Measurements from ENCODE around the gene ZNF112.
"Not testable (repeated sequence)": the region's sequence is repeated elsewhere in the genome, so short reads cannot be mapped to it uniquely, and the experiment has no call there.

Gene ZNF112

DNA sequence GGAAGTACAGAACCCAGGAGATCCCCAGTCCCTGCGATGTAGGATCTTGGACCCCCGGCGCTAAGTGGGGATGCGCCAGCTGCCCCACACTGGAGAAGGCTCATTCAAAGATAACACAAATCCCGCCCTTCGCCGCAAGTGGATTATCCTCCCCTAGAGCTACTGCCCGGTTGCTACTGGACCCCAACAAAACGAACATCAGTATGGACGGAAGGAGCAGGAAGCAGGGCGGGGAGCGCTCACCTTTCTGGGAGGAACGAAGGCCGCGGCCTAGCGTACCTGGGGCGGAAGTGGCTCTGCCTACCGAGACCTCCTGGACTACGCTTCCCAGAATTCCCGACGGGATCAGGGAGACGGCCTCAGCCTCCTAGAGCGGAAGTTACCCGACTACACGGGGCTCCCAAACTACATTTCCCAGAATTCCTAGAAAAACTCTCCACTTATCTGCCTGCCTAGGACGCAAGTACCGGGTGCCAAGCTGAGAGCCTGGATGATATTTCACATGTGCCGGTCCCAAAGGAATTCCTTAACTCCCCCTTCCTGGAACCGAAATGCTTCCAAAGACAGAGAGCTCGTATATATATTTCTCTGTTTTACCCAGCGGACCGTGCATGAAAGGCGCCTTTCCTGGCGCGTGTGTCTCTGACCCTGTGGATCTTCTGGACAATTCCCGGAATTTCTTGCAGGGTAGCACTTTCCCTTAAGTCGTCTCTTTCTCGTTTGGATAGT is at the start of gene ZNF112:
Gene ZNF112 (minus strand): TSS at position 298 of the 729 bp plus-strand sequence. CDS start 16,141 bp downstream, outside the sequence.
- peak; percentile 93 for DNase-seq

DNA sequence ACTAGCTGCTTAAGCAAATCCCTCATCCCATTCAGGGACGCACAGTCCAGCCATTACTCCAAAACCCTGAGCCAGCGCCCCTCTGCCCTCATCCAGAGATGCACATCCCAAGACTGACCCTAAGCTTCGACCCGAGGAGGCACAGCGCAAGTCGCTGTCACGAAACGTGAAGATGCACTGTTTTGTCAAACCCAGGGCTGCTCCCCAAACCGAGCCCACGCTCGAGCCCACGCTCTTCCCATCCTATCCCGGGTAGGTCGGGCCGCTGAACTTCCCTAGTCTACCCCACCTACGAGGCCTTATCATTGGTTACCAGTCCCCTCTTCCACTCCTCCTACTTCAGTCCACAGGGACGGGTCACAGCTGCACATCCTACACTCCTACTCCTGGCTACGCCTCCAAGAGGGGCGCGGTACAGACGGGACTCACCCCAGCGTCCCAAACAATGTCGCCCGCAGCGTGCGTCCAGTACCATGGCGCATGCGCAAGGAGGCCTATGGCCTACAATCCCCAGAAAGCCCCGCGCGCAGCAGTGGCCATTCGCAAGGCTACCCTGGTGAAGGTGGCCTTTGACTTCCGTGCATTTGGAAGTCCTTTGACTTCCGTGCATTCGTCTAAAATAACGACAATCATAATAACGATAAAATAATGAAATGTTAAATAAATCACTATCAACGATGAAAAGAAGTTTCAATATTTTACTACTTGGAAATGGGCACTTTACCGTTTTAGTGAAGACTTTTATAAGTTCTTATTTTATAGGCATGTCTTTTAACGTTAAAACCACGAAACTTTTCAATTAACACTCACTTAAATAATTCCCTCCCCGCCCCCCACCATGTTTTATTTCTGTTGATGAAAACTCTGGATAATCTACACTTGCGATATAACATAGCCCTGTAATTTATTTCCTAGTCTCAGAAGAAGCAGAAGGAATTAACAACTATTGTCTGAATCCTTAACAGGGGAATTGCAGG is 44.9 kb upstream of the ZNF112 start, which contains the start of gene ZNF285:
Gene ZNF285 (minus strand): TSS at position 470 of the 977 bp plus-strand sequence. CDS start 4,395 bp downstream, outside the sequence.
- DNase-seq, result peak; percentile 97

DNA sequence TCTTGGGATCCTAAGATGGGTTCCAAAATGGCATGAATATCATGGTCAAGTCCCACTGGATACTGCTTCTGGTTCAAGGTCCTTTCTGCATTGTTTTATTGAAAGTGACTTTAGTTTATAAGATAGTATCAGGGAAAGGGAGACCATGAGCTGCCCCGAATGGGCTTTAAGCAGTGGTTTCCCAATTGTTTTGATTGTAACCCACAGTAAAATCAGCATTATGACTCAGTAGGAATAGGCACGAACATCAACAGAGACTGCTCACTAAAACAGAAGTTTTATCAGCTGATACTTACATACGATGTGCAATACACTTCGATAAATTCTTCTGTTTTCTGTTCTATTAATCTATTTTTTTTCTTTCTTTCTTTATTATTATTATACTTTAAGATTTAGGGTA is 32.8 kb upstream of the ZNF112 start:
- DNase-seq, result not testable (repeated sequence)

DNA sequence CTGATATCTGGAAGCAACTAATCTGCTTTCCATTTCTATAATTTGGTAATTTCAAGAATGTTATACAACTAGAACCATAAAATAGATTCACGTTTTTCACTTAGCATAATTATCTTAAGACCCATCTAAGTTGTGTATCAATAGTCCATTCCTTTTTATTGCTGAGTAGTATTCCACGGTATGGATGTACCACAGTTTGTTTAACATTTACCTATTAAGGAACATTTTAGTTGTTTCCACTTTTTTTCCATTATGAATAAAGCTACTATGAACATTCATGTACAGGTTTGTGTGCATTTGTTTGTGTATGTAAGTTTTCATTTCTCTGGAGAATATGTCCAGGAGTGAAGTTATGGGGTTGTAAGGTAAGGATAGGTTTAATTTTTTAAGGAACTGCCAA is 18.3 kb upstream of the ZNF112 start:
- no peak for DNase-seq

DNA sequence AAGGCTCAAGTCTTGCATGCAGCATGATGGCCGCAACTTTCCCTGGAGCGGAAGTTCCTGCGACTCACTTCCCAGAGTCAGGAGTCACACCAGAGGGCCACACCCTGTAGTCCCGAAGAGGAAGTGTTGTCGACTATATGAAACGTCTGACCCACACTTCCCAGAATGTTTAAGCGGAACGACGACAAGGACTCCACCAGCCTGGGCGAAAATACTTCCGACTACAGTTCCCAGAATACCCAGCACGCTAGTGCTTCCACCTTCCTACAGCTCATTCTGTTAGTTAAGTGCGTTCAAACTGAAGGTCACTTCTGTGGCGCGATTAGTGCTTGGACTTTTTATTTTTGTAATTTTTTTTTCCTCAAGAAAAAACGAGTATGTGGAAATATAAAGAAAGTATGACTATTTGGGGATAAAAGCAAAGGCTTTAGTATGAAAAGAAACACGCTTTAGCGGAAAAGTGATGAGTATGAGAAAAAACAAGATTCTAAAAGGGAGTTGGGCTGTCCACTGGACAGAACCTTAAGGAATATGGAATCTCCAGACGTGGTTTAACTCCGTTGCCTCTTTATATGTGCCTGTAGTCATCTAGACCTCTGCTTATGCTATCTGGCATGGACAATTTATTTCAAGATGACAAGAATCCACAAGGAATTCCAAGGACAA is 15.5 kb upstream of the ZNF112 start:
- DNase-seq, result no peak

DNA sequence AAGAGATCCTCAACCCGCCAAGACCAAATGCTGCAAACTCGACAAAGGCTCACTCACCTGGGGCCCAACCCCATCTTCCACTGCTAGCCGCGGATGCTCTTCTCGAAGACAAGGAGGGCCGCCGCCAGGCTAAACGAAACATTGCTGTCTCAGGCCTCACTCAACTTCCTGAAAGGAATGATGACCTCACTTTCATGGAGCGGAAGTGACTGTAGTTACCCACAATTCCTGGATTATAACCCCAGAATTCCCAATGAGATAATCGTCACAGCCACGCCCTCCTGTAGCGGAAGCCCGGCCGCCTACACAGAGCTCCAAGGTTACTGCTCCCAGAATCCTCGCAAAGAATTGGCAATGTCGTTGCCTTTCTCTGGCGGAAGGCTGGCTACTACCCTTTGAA is 10.5 kb upstream of the ZNF112 start:
- DNase-seq, result no peak

DNA sequence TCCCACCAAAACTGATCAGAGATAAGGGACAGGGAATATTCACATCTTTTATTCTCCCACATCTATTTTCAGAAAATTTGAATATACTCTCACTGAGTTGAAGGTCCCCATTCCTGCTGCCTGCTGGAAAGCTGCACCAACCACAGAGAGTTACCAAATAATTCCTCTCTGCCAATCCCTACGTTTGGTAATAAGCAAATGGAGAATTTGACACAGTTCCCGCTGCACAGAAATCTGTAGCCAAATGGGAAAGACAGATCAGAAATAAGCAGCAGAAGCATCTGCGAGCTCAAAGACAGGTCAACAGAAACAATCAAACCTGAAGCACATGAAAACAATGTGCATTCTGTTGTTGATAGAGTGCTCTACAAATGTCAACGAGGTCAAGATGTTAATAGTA is 9.9 kb downstream of the ZNF112 start:
- no peak for DNase-seq

DNA sequence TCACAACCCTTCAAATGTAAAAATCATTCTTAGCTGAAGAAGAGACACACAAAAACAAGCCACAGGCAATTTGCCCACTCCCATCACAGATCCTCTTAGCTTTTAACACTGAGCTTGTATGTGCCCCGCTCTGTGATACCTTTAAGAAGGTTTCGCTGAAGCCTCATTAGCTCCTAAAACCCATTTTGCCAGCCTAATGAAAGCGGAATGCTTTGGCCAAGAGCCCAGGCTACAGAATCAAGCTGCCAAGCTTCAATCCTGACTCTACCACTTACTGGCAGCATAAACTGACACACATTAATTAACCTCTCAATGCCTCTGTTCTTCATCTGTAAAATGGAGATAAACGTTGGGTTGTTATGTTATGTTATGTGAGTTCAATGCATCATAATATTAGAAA is 10.5 kb downstream of the ZNF112 start:
- DNase-seq, result no peak

DNA sequence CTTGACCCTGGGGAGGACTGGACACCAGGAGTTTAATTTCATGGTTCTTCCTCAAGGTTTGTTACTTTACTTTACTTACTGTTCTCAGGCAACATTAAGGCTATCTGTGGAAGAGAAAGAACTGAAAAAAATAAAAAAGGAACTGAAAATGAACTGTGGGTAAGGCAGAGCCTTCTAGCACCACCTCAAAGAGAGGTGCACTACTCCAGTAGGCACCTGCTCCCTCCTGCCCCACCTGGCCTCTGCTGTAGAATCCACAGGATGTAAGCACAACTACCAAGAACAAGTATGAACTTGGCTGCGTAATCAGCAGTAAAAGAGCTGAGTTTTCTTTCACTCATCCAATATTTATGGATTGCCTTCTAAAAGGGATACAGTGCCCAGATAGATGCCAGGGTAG is 12.2 kb downstream of the ZNF112 start:
- DNase-seq, result no peak

DNA sequence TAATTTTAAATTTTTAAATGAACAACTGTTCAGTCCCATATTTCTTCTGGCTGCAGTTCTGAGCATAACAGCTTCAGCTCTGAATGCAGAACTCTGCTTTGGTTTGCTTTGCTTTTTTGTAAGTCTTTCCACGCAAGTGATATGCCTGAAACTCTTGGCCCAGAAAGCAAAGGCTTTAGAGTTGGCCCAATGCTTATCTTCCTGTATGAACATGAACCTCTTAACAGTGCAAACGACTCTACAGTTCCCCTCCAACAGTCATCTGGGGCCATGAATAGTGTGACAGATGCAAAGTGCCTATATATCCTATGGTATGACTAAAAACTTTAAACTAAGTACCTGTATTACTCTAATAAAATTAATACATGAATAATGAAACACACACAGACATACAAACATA is 14.7 kb downstream of the ZNF112 start:
- no peak for DNase-seq

DNA sequence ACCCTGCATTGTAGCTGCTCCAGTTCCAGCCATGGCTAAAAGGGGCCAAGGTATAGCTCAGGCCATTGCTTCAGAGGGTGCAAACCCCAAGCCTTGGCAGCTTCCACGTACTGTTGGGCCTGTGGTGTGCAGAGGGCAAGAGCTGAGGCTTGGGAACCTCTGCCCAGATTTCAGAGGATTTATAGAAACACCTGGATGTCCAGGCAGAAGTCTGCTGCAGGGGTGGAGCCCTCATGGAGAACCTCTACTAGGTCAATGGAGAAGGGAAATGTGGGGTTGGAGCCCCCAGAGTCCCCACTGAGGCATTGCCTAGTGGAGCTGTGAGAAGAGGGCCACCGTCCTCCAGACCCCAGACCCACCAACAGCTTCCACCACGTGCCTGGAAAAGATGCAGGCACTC is 21.8 kb downstream of the ZNF112 start:
- not testable (repeated sequence) for DNase-seq

DNA sequence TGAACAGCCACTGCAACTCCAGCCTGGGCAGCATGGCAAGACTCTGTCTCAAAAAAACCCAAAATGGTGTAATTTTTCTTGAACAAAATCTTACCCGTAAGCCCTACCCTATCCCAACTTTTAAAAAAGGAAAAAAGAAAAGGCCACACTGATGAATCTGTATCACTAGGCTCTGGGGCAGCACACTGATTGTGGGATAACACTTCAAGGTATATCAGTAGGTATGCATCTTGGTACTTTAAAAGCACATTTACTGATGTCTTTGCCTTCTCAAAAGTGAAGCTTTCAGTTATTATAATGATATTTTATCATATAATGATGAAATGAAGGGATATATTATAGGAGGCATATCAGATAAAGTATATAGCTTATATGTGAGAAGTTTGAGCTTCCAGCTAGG is 24.3 kb downstream of the ZNF112 start:
- DNase-seq, result no peak

DNA sequence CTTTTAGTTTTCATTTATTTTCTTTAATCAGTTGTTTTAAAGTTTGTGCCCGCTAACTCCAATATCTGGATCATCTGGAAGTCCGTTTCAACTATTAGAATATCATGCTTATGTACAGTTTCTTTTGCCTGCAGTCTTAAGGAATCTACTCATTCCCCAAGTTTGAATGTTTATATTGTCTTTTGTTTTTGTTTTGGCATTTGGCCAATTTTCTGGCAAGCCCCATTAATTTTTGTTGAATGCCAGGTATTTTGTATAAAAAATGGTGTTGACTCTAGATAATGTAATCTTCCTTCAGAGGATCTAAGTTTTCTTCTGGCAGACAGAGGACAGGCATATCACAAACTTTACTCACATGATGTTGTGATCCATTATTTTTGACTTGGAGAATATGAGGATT is 40.6 kb downstream of the ZNF112 start:
- no peak for DNase-seq

DNA sequence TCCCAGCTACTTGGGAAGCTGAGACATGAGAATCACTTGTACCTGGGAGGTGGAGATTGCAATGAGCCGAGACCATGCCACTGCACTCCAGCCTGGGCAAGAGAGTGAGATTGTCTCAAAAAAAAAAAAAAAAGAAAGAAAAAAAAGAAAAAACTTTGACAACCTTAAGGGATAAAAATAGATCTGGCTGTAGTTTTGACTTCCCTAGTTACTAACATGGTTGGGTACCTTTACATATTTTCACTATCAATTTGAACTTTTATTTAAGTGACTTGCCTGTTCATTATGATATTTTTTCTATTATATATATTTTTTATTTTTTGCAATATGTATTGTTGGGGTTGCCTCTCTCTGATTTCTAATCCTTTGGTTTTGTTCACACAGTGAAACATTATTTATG is 43.2 kb downstream of the ZNF112 start:
- DNase-seq, result no peak

DNA sequence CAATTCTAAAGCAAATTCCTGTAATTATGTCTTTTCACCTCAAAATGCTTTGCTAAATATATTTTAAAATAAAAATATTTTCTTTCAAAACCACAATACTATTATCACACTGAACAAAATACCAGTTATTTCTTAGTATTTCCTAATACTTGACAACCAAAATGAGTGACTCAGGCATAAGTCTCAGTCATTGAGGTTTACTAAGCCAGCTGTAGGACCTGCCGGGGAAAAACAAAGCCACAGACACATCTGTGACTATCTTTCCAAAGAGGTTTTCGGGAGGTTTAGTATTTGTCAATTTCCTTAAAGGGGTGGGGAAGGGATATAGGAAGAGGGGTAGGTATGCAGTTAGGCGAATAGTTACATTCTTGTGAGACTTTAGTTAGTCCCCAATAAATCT is 48.5 kb downstream of the ZNF112 start:
- no peak for DNase-seq

DNA sequence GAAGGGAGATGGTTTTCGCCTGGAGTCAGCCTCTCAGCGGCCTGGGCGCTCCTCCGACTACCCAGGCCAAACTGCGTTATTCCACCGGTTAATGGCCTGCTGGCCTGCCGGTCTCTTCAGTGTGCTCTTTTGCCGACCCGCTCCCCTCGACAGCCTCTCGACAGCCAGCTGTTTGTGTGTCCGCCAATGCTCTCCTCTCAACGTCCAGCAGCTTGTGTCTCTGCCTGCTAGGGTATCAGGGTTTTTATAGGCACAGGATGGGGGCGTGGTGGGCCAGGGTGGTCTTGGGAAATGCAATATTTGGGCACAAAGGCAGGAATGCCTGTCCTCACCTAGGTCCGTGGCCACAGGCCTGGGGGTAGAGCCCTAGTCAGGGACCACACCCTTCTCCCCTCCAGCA is 50.2 kb downstream of the ZNF112 start:
- DNase-seq, result no peak

DNA sequence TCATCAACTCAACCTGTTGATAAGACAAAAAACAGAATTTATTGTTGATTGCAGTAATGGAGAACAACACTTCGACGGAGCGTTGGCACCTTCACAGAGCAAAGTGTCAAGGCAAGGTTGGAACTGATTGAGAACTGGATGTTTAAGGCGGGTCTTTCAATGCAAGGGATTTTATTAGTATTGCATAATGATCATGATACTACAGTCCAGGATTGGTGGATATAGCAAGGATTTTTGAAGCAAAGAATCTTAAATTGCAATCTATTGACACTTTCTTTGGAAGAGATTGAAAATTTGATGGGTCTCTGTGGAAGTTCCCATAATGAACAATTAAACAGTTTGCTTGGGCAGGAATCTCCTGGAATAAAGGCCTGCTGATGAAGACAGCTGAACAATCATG is 51.0 kb downstream of the ZNF112 start:
- no peak for DNase-seq

DNA sequence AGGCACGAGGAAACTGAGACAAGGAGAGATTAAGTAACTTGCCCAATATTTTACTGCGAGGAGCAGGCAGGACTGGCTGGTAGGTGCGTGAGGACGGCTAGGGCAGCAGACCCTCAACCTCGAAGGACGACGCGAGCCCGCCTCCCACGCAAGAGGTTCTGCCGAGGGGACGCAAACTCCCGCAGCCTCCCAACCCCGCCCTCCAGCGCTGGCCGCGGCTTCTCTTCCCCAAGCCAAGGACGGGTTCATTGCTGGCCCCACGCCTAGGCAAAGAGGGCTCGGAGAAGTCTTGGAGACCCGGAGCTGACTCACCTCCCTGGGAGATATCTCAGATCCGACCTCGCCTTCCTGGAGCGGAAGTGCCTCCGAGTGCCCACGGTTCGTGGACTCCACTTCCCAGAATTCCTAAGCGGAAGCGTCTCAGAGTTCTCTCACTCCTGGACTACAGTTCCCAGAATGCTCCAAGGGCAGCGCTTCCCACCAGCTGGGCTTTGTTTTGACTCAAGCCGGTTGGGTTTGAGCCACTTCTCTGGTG is 51.8 kb downstream of the ZNF112 start, which contains the start of gene ZNF235:
Gene ZNF235 (minus strand): TSS at position 367 of the 535 bp plus-strand sequence. CDS start 1,621 bp downstream, outside the sequence.
- peak; percentile 98 for DNase-seq

DNA sequence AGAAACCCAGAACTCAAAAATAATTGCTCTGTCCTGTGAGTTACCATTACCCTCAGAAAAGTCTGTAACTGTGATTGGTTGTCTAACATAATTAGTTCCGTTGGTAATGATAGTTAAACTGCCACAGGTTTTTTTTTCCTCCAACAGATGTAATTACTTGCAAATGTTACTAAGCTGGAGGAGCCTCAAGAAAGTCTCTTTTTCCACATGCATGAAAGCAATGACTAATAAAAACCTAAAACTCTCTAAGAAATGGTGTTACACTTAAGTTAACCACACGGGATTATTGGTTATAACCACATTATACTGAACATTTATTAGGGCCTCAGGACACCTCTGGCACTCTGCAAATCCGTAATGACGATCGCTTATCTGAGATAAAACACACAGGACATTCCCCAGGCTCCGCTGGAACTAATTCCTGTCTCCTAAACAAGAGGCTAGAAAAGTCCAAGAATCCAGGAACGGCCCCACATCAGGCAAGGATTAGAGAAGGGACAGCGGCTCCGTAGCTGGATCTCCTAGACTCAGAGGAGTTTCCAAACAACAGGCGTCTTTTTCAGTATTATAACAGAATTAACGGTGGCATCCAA is 52.4 kb downstream of the ZNF112 start:
- DNase-seq, result peak; percentile 18

DNA sequence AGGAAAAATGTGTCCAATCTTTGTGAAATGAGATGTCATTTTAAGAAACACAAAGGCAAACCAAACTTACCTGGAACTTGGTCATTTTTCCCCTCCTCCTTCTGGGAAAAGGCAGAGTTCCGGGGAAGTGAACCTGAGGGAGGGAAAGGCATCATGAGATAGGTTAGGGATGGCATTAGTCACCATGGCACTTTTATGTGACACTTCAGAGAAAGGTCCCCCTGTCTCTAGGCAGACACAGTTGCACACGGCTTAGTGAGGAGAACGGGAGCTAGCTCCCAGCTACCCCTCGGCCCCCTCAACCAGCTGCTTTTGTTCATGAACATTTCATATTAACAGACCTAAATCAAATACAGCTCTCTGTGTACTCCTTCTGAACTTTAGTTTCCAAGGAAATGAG is 53.2 kb downstream of the ZNF112 start:
- no peak for DNase-seq

DNA sequence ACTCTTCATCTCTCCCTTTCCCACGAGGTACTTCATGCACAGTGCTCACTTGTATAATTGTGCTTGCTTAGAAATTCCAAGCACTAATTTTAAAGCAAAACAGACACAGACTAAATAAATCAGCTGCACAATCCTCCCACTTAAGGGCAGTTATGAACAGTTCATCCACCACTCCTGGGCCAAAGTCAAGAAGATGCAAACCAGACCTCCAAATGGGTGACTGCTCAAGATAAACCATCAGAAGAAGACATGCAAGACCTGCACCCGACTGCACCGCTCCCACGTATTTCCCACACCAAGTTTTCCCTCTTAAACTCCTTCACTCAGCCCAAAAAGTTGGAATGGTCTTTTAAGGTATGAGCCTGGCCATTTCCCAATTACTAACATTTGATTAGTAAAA is 71.5 kb downstream of the ZNF112 start:
- no peak for DNase-seq

DNA sequence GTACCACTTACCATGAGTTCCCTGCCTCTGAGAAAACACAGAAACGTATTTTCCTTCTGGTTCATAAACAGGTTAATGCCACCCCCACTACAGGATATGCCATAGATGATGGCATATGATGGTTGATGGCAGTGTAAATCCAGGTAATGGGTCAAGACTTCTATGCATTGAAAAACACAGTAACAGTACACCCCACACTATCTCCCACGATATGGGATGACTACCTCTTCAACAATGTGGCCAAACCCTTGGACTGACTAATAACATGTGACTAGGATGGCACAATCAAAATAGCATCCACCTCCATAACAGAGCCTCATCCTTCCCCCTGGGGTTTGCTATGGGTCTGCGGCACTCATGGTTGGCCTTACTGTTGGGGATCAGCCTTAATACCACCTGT is 73.6 kb downstream of the ZNF112 start:
- no peak for DNase-seq

DNA sequence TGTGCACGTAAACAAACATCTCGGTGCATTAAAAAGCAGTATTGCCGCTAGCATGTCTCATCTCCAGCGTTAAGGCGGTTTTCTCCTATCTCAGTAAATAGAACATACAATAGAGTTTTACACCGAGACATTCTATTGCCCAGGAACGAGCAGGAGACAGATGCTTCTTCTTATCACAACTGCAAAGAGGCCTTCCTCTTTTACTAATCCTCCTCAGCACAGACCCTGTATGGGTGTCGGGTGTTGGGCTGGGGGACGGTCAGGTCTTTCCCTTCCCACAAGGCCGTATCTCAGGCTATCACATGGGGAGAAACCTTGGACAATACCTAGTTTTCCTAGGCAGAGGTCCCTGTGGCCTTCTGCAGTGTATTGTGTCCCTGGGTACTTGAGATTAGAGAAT is 75.6 kb downstream of the ZNF112 start:
- no peak for DNase-seq
